Mesenchymal stem cell (in vitro differentiated cells and primary cell): Measurements from ENCODE around the gene MYCBPAP. TPM values are rescaled to one million over a fixed set of nuclear protein-coding genes. Genes with fewer than 3 reads are reported as not detected.

Source experiments
- DNase-seq: peaks from one replicate; pipeline ENCODE4 v3.0.0-alpha.2; 2013
- H2AFZ ChIP-seq: one replicate; pipeline ENCODE4 v1.6.1; 2013; ENCODE audit warnings: low read depth, mild to moderate bottlenecking, control low read depth, inconsistent platforms, low read length, moderate library complexity
- H2AK5ac ChIP-seq: 2 replicates; pipeline ENCODE4 v1.6.1; 2013; ENCODE audit warnings: low read length, moderate library complexity, mild to moderate bottlenecking, inconsistent platforms; ENCODE audit not compliant: severe bottlenecking
- H2BK120ac ChIP-seq: one replicate; pipeline ENCODE4 v1.6.1; 2013; ENCODE audit warnings: low read depth, mild to moderate bottlenecking, inconsistent platforms, low read length, moderate library complexity
- H2BK12ac ChIP-seq, 2 experiments: one replicate each; pipeline ENCODE4 v1.6.1; 2013; ENCODE audit warnings: inconsistent platforms in 2 of 2, low read length in 2 of 2, mild to moderate bottlenecking in 2 of 2, moderate library complexity in 2 of 2, control low read depth in 1 of 2
- H2BK15ac ChIP-seq: one replicate; pipeline ENCODE4 v1.6.1; 2013; ENCODE audit warnings: mild to moderate bottlenecking, low read depth, inconsistent platforms; ENCODE audit not compliant: poor library complexity, severe bottlenecking
- H2BK5ac ChIP-seq: 2 replicates; pipeline ENCODE4 v1.6.1; 2013; ENCODE audit warnings: low read depth, mild to moderate bottlenecking, low read length, control low read depth, inconsistent platforms; ENCODE audit not compliant: poor library complexity, severe bottlenecking
- H3K14ac ChIP-seq, 2 experiments: one replicate each; pipeline ENCODE4 v1.6.1; 2013; ENCODE audit warnings: inconsistent platforms in 2 of 2, low read length in 2 of 2, control low read depth in 1 of 2, mild to moderate bottlenecking in 1 of 2, moderate library complexity in 1 of 2
- H3K18ac ChIP-seq, 2 experiments: one replicate each; pipeline ENCODE4 v1.6.1; 2013; ENCODE audit warnings: inconsistent platforms in 2 of 2, low read length in 2 of 2, control low read depth in 1 of 2, low read depth in 1 of 2, mild to moderate bottlenecking in 1 of 2
- H3K23ac ChIP-seq, 2 experiments: one replicate each; pipeline ENCODE4 v1.6.1; 2013; ENCODE audit warnings: inconsistent platforms in 2 of 2, low read length in 2 of 2, mild to moderate bottlenecking in 2 of 2, moderate library complexity in 2 of 2, control low read depth in 1 of 2
- H3K27ac ChIP-seq: 2 replicates; pipeline ENCODE4 v1.5.1; 2013; ENCODE audit warnings: mild to moderate bottlenecking, moderate library complexity, low read length, control low read depth, inconsistent platforms; ENCODE audit not compliant: poor library complexity, severe bottlenecking
- H3K27me3 ChIP-seq, 2 experiments: 2 replicates each; pipeline versions ENCODE4 v1.6.1 to v1.7.0; 2013; ENCODE audit warnings: low read length in 2 of 2, mild to moderate bottlenecking in 2 of 2, moderate library complexity in 2 of 2, control low read depth in 1 of 2, inconsistent platforms in 1 of 2; ENCODE audit not compliant: control insufficient read depth in 1 of 2, insufficient read depth in 1 of 2
- H3K36me3 ChIP-seq, 2 experiments: 2 replicates each; pipeline versions ENCODE4 v1.6.1 to v1.7.0; 2013; ENCODE audit warnings: low read length in 2 of 2, control low read depth in 1 of 2, inconsistent platforms in 1 of 2, low read depth in 1 of 2, mild to moderate bottlenecking in 1 of 2; ENCODE audit not compliant: insufficient read depth in 2 of 2, control insufficient read depth in 1 of 2
- H3K4ac ChIP-seq, 2 experiments: one replicate each; pipeline ENCODE4 v1.6.1; 2013; ENCODE audit warnings: inconsistent platforms in 2 of 2, low read length in 2 of 2, mild to moderate bottlenecking in 2 of 2, moderate library complexity in 2 of 2, control low read depth in 1 of 2, low read depth in 1 of 2
- H3K4me1 ChIP-seq: 2 replicates; pipeline ENCODE4 v1.6.1; 2013; ENCODE audit warnings: low read depth, low read length, control low read depth; ENCODE audit not compliant: control insufficient read depth, insufficient read depth
- H3K4me2 ChIP-seq: 2 replicates; pipeline ENCODE4 v1.6.1; 2013; ENCODE audit warnings: low read length, mild to moderate bottlenecking, inconsistent platforms; ENCODE audit not compliant: poor library complexity, severe bottlenecking
- H3K4me3 ChIP-seq, 2 experiments: 2 replicates each; pipeline versions ENCODE4 v1.5.1 to v1.7.0; 2013; ENCODE audit warnings: low read length in 2 of 2, mild to moderate bottlenecking in 2 of 2, control low read depth in 1 of 2, low read depth in 1 of 2; ENCODE audit not compliant: insufficient read depth in 1 of 2
- H3K79me1 ChIP-seq: replicated peaks from 2 replicates; pipeline ENCODE4 v1.6.1; 2013; ENCODE audit warnings: mild to moderate bottlenecking, control low read depth, low read length, inconsistent platforms; ENCODE audit not compliant: poor library complexity, severe bottlenecking
- H3K9ac ChIP-seq: 2 replicates; pipeline ENCODE4 v1.7.0; 2013; ENCODE audit warnings: mild to moderate bottlenecking, low read length, moderate library complexity
- H3K9me3 ChIP-seq: 2 replicates; pipeline ENCODE4 v1.7.0; 2013; ENCODE audit warnings: mild to moderate bottlenecking, low read length; ENCODE audit not compliant: control insufficient read depth
- H4K8ac ChIP-seq: one replicate; pipeline ENCODE4 v1.6.1; 2013; ENCODE audit warnings: inconsistent platforms, mild to moderate bottlenecking, low read length, moderate library complexity
- H4K91ac ChIP-seq: one replicate; pipeline ENCODE4 v1.6.1; 2013; ENCODE audit warnings: mild to moderate bottlenecking, low read length, inconsistent platforms
- WGBS: methylation state at CpG from one replicate; pipeline ENCODE4 v1.1.7; 2013; ENCODE audit warnings: mixed read lengths; 5-methylcytosine and 5-hydroxymethylcytosine counted together
- polyA plus RNA-seq, 2 experiments: library from polyadenylated mRNA; stranded (reverse); fragments of 200-250 nt; gene quantifications; one replicate each; pipeline ENCODE4 v1.2.3, GENCODE V29; 2013

Gene MYCBPAP
- polyA plus RNA-seq (2013, experiment 1 of 2): 0.23 TPM
- 0.03 TPM for polyA plus RNA-seq (2013, experiment 2 of 2)

GRCh38 chr17:50507871-50508572 lies at the start of gene MYCBPAP:
Gene MYCBPAP (plus strand): TSS chr17:50508439. CDS start chr17:50508675, 236 bp downstream.
- Histone ChIP-seq H3K27me3 (peaks cover 0 to 4% of the 10 kb centered on the region in 2 experiments), H2BK15ac (peak within 1 kb of the TSS; percentile 81), H2BK5ac (no peak within 1 kb of the TSS), H3K36me3 (no peaks in the 10 kb centered on the region), H2BK12ac (peak within 1 kb of the TSS in 1 of 2 experiments; percentile 87), H2AFZ (peak within 1 kb of the TSS; percentile 91), H3K4ac (peak within 1 kb of the TSS; percentile 71 to 82), H3K23ac (peak within 1 kb of the TSS in 1 of 2 experiments; percentile 83), H3K4me2 (peak within 1 kb of the TSS; percentile 84), H3K4me1 (peaks cover 32% of the 10 kb centered on the region), H3K14ac (peak within 1 kb of the TSS in 1 of 2 experiments; percentile 61), H3K18ac (peak within 1 kb of the TSS; percentile 45 to 86), H2AK5ac (peak within 1 kb of the TSS; percentile 70), H3K4me3 (peak within 1 kb of the TSS; percentile 62 to 84), H3K27ac (no peak within 1 kb of the TSS), H4K8ac (peak within 1 kb of the TSS; percentile 95), H4K91ac (peak within 1 kb of the TSS; percentile 87), H2BK120ac (peak within 1 kb of the TSS; percentile 77), H3K9ac (peak within 1 kb of the TSS; percentile 89), H3K9me3 (no peaks in the 10 kb centered on the region), H3K79me1 (no peaks in the 10 kb centered on the region)
- WGBS: 20% methylated on average over 42 of the region's 66 CpGs
- peak; percentile 82 for DNase-seq

- peaks cover 0 to 46% of the 10 kb centered on the region in 2 experiments for H3K36me3 ChIP-seq
- H2BK5ac ChIP-seq: no peak overlapping the region
- no peak overlapping the region for H2AFZ ChIP-seq
- no peak overlapping the region for H2BK12ac ChIP-seq
- peak; percentile 69 for DNase-seq
- H2BK120ac ChIP-seq: no peak overlapping the region
- no peak overlapping the region for H3K14ac ChIP-seq
- no peak overlapping the region for H3K23ac ChIP-seq
- no peak overlapping the region for H3K9ac ChIP-seq
- H3K4me2 ChIP-seq: no peak overlapping the region
- H3K4ac ChIP-seq: no peak overlapping the region
- H3K4me3 ChIP-seq: no peak overlapping the region
- H3K79me1 ChIP-seq: peaks cover 3% of the 10 kb centered on the region
- no peak overlapping the region for H2AK5ac ChIP-seq
- H3K9me3 ChIP-seq: no peaks in the 10 kb centered on the region
- H2BK15ac ChIP-seq: no peak overlapping the region
- no peak overlapping the region for H3K27ac ChIP-seq
- no peak overlapping the region for H4K91ac ChIP-seq
- peaks cover 8% of the 10 kb centered on the region for H3K4me1 ChIP-seq
- WGBS: 80% methylated on average over 16 of the region's 16 CpGs
- H3K27me3 ChIP-seq: no peaks in the 10 kb centered on the region
- H4K8ac ChIP-seq: no peak overlapping the region
- no peak overlapping the region for H3K18ac ChIP-seq
Measured at GRCh38 chr17:50458701-50459676, 49.2 kb upstream of the MYCBPAP start.

GRCh38 chr17:50459756-50460155 lies 48.5 kb upstream of the MYCBPAP start:
- Histone ChIP-seq H3K27me3 (no peaks in the 10 kb centered on the region), H3K9me3 (no peaks in the 10 kb centered on the region), H3K4ac (no peak overlapping the region), H2BK15ac (no peak overlapping the region), H3K36me3 (peaks cover 0 to 52% of the 10 kb centered on the region in 2 experiments), H3K79me1 (peaks cover 3% of the 10 kb centered on the region), H3K9ac (no peak overlapping the region), H3K18ac (no peak overlapping the region), H3K14ac (no peak overlapping the region), H2BK12ac (no peak overlapping the region), H3K27ac (no peak overlapping the region), H2AK5ac (no peak overlapping the region), H3K4me1 (peaks cover 8% of the 10 kb centered on the region), H3K4me2 (no peak overlapping the region), H2AFZ (no peak overlapping the region), H3K23ac (no peak overlapping the region), H2BK120ac (no peak overlapping the region), H3K4me3 (no peak overlapping the region), H4K91ac (no peak overlapping the region), H2BK5ac (no peak overlapping the region), H4K8ac (no peak overlapping the region)
- WGBS: 96% methylated on average over 4 of the region's 4 CpGs
- DNase-seq: no peak
